ENCODE measurements around the gene ZNF462.

DNA sequence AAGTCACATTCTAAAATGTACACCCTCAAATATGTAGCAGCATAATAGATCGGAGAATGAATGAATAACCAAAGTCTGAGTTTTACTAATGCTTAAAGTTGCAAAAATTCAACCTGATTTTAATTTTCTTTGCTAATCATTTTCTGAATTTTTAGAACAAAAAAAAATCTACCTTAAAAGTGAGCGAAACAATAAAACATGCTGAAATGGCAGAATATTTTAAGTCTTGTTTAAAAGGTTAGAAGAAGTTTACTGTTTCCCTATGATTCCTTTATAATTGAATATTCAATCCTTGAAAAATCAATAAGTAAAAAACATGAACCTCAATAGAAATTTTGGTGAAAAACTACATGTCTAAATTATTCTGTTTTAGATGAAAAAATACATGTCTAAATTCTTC is 27.1 kb upstream of the ZNF462 start:
- TF ChIP-seq ELF4 (IDR thresholded peaks at IDR 0.05) (no peak), NFRKB (IDR thresholded peaks at IDR 0.05) (no peak), TARDBP (IDR thresholded peaks at IDR 0.05) (no peak), FOXM1 (IDR thresholded peaks at IDR 0.05; ENCODE audit: borderline replicate concordance) (no peak), HDGF (IDR thresholded peaks at IDR 0.05; ENCODE audit: borderline replicate concordance) (no peak), SP1 (IDR thresholded peaks at IDR 0.05) (no peak), SUZ12 (IDR thresholded peaks at IDR 0.05) (no peak), BHLHE40 (IDR thresholded peaks at IDR 0.05; ENCODE audit: borderline replicate concordance) (no peak), FOXA1 (IDR thresholded peaks at IDR 0.05) (no peak), PKNOX1 (IDR thresholded peaks at IDR 0.05) (no peak), L3MBTL2 (conservative IDR thresholded peaks at IDR 0.05) (no peak), CTBP1 (IDR thresholded peaks at IDR 0.05; ENCODE audit: borderline replicate concordance) (no peak), ARNT (IDR thresholded peaks at IDR 0.05) (no peak)
